T follicular helper cell (primary cell): ENCODE results near the gene PEMT.
"Not testable (repeated sequence)": the region's sequence is repeated elsewhere in the genome, so short reads cannot be mapped to it uniquely, and the experiment has no call there.

Source experiments
- DNase-seq: peaks from one replicate; pipeline ENCODE4 v3.0.0-alpha.2; 2020; ENCODE audit warnings: low read depth

Gene PEMT

GRCh38 chr17:17487998-17488397 is 103.5 kb downstream of the PEMT start:
- no peak for DNase-seq

GRCh38 chr17:17486416-17486815 is 105.1 kb downstream of the PEMT start:
- not testable (repeated sequence) for DNase-seq

GRCh38 chr17:17485420-17485819 is 106.1 kb downstream of the PEMT start:
- DNase-seq = no peak

- no peak for DNase-seq
Measured at GRCh38 chr17:17484451-17484899, 107.0 kb downstream of the PEMT start.

- no peak for DNase-seq
Measured at GRCh38 chr17:17481860-17482259, 109.6 kb downstream of the PEMT start.

- DNase-seq = no peak
Measured at GRCh38 chr17:17480593-17481148, 110.8 kb downstream of the PEMT start.

- no peak for DNase-seq
Measured at GRCh38 chr17:17479209-17479608, 112.3 kb downstream of the PEMT start.

GRCh38 chr17:17476865-17477467 is 114.5 kb downstream of the PEMT start, which contains the start of gene MED9:
TSS of gene MED9 (plus strand) at chr17:17477000. CDS start at chr17:17477042, 42 bp downstream.
- DNase-seq = peak; percentile 94

GRCh38 chr17:17474341-17474740 is 117.2 kb downstream of the PEMT start:
- no peak for DNase-seq

- no peak for DNase-seq
Measured at GRCh38 chr17:17472333-17472920, 119.1 kb downstream of the PEMT start.

- no peak for DNase-seq
Measured at GRCh38 chr17:17469996-17470395, 121.5 kb downstream of the PEMT start.

- DNase-seq = no peak
Measured at GRCh38 chr17:17469358-17469757, 122.2 kb downstream of the PEMT start.

- no peak for DNase-seq
Measured at GRCh38 chr17:17468217-17469010, 123.1 kb downstream of the PEMT start.

- DNase-seq = no peak
Measured at GRCh38 chr17:17467720-17468119, 123.8 kb downstream of the PEMT start.

- no peak for DNase-seq
Measured at GRCh38 chr17:17467016-17467415, 124.5 kb downstream of the PEMT start.

GRCh38 chr17:17466511-17466910 is 125.0 kb downstream of the PEMT start:
- no peak for DNase-seq

GRCh38 chr17:17465878-17466277 is 125.6 kb downstream of the PEMT start:
- DNase-seq = not testable (repeated sequence)

- no peak for DNase-seq
Measured at GRCh38 chr17:17463821-17464220, 127.7 kb downstream of the PEMT start.

GRCh38 chr17:17462048-17462824 is 129.3 kb downstream of the PEMT start:
- DNase-seq = no peak

- no peak for DNase-seq
Measured at GRCh38 chr17:17460038-17460437, 131.5 kb downstream of the PEMT start.

GRCh38 chr17:17457680-17458079 is 133.8 kb downstream of the PEMT start:
- no peak for DNase-seq

- no peak for DNase-seq
Measured at GRCh38 chr17:17456251-17456650, 135.3 kb downstream of the PEMT start.
